SIG-M5 (cell line): ENCODE data around the gene ACBD3.

Experiments used
- DNase-seq: peaks from one replicate; lab custom pipeline; 2025; lab: John Stamatoyannopoulos, UW

ACBD3 gene

DNA sequence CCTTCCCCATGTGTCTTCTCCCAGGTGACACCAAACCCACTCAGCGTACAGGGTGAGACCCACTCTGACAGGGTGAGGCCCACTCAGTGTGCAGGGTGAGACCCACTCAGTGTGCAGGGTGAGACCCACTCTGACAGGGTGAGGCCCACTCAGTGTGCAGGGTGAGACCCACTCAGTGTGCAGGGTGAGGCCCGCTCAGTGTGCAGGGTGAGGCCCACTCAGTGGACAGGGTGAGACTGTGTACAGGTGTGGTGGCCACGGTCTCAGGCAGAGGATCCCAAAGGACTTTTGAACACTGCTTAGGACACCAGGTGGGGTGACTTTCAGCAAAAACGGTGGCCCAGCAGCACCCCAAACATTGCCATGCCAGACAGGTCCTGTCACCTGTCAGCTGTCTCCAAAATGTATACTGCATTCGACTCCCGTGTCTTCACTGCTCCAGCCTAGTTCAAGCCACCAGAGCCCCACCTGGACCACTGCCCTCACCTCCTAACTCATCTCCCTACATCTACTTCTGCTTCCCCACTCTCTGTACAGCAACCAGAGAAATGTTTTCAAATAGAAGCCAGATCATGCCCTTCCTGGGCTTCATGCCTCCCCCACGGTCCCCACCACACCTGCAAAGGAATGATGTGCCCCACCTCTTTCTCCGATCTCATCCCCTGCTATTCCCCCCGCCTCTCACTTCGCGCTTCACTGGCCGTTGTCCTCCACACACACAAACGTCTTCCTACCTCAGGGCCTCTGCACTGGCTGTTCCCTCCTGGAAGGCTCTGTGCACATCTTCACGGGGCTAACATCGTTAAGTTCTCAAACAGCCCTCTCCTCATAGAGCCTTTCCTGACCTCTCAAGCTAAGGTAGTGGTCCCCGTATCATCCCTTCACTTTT lies 52.1 kb downstream of the ACBD3 start:
- DNase-seq = no peak

DNA sequence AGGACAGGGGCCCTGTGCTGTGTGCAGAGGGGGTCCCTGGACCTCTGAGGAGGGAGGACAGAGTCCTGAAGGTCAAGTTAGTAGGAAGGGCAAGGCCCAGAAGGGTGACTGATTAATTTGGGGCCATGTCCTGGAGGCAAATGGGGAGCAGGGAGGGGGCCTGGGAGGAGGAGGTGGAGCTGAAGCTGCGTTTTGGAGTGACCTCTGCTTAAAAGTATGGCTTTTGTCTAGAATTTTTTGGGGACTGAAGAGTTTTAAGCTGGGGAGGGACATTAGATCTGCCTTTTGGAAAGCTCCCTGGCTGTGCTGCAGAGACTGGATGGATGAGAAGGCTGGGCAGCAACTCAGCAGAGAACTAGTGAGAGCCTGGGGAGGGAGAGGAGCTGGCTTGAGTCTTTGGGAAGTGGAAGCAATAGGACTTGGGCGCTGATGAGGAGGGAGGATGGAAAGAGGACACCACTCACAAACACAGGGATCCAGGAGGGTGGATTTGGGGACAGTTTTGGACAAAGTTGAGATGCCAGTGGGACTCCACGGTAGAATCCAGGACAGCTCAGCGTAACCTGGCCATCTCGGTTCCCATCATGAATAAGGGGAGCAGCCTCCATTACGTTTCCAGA lies 52.9 kb downstream of the ACBD3 start:
- no peak for DNase-seq

DNA sequence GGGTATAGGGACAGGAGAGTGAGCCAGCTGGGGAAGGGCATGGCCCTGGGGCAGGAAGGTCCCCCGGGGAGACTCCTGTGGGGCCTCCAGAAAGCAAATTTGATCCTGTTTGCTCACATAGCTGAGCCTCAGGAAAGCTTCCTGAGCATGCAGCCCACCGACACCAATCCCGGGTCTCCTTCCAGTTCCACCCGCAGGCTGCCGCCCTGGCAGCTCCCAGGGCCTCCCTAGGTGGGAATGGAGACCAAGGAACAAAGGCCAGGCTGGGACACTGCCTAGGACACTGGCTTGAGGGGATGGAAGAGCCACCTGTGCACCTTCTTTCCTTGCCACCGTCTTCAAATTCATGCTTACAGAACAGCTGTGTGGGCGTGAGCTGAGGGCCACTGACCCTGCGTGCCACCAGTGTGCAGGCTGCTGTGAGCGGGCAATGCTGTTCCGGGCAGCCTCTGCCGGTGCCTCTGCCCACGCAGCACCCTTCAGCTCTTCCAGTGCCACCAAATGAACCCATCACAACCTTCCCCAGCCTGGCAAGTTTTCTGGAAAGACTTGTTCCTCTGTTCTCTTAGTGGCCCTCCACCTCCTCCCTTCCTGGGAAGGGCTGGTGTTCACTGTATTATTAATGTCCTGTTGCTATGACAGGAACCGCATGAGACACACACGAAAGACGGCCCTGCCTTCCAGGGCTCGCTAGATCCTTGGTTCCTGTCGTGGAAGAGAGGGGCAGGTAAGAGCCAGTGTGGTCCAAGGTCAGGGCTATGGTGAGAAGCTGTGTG lies 53.6 kb downstream of the ACBD3 start:
- no peak for DNase-seq

DNA sequence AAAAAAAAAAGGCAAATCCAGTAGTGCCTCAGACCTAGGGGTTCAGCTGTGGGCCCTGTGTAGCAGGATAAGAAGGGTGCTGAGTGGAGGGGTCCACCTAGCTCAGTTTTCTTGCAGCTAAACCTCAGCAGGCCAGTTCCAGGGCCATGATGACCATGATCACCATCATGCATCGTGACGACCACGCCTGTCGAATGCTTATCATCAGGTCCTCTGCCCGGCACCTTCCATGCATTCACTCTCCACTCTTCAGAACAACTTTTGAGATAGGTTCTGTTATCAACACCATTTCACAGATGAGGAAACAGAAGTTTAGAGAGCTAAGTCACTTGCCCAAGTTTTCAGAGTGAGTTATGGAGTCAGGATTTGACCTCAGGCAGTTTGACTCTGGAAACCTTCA lies 54.9 kb downstream of the ACBD3 start:
- DNase-seq = no peak

DNA sequence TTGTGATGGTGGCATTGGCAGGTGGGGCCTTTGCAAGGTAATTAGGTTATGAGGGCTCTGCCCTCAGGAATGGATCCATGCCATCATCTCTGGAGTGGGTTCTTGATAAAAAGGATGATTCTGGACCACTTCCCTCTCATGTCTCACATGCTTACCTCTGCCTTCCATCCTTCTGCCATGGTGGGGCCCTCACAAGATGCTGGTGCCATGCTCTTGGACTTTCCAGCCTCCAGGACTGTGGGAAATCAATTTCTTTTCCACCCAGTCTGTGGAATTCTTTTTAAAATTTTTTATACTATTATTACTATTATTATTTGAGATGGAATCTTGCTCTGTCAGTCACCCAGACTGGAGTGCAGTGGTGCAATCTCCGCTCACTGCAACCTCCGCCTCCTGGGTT lies 57.3 kb downstream of the ACBD3 start:
- no peak for DNase-seq

DNA sequence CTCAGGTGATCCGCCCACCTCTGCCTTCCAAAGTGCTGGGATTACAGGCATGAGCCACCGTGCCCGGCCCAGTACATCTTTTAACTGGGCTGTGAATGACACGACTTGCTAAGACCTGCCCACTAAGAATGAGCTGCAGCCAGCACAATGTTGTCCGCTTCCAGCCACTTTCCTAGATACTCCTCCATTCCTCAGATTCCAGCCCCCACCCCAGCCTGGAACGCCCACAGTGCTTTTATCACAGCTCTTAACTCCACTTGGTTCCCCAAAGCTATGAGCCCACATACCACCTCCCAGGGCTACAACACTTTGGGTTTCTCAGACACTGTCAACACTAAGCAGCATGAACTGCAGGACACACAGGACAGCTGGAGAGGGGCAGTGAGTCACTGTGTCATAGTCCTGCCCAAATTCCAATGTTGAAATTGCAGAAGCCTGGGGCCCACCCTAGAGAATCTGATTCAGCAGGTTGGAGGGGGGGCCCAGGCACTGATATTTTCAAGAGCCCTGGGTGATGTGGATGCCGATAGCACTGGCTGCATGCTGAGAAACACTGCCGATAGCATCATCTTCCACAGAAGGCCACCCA lies 58.0 kb downstream of the ACBD3 start:
- no peak for DNase-seq

DNA sequence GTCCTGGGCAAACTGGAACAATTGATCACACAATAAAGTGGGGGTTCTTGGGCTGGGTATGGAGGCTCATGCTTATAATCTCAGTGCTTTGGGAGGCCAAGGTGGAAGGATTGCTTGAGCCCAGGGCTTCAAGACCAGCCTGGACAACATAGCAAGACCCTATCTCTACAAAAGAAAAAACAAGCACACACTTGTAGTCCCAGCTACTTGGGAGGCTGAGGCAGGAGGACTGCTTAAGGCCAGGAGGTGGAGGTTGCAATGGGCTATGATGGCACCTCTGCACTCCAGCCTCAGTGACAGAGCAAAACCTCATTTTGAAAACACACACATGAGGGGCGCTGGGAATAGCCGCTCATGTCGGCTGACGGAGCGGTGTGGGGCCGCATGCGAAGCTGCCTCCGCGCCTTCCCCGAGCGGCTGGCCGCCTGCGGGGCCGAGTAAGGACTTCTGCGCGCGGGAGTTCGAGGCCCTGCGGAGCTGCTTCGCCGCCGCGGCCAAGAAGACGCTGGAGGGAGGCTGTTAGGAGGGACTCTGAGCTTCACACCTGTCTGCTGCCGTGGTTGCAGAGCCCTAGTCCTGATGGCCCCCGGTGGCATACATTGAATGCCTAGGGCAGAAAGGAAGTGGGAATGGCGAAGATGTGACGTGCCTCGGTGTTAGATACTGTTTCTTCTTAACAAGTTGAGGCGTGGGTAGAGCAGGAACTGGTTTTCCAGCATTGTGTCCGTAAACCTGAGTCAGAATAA lies 59.5 kb downstream of the ACBD3 start:
- no peak for DNase-seq

DNA sequence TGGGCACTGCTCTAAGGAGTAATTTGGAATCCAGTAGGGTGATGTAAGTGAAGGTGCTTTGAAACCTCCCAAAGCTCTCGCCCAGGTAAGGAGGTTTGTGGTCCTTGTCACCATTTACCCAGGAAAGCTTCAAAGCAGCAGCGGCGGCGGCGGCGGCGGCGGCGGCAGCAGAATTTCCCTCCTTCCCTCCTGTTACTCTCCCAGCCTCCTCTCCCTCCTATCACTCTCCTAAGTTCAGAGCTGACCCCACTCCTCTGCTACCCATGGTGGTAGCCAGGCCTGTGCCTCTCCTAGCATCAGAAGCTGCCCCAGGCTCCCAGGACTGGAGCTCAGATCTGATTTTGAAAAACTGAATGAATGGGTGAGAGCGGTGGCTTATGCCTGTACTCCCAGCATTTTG lies 60.7 kb downstream of the ACBD3 start:
- no peak for DNase-seq

DNA sequence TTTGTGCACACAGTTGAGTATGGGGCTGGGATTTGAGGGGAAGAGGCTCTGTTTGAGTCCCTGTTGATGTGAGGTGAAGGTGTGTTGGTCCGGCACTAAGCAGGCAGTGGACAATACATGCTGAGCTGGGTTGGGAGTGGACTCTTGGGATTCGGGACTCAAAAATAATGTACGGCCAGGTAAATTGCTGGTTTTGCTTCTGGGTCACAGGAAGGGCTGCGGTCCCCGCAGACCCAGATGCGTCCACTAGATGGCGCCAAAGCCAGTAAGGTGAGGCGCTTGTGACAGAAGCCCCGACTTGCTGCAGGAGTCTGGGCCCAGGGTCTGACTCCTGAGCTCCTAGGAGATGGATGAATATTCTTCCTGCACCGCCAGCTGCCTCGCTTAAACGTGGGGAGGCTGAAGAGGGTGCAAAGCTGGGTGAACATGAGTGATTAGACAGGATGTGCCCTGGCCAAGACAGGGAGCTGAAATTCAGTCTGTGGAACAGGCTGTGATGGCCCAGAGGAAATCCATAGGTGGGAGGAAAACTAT lies 61.4 kb downstream of the ACBD3 start:
- no peak for DNase-seq

DNA sequence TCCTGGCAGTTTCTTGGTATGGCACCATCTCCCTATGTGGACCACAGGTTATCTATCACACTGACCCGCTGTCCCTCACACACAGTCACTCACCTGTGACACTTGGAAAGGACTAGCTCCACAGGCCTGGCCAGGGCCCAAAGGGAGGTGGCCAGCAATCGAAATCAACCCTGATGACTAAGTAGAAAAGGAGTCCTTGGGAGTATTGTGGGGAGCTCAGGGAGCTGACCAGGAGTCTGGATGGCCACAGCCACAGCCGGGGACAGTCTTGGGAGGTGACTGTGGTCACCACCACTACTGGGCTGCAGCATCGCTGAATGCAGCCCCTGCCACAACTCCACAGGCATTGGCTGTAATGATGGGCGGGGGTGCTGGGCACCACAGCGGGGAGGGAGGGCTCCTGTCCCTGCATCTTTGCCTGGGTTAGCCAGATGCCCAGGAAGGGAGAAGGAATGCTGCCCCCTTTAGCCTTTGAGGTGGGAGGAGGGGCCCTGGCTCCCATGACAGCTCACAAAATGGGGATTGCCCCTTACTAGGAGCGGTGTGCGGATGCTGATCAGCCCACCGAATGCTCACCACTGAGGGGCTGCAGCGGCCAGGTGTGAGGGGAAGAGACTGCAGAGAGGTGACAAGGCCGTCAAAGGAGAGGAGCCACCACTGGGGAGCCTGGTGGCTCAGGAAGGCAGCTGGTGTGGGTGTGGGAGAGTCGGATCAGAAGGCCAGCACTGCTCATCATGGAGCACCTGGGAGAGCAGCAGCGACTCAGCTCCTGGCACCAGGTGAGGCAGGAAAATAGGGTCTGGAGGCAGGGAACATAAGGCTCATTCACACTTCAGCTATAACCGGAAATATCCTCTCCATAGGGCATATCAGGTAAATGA lies 62.7 kb downstream of the ACBD3 start:
- no peak for DNase-seq

DNA sequence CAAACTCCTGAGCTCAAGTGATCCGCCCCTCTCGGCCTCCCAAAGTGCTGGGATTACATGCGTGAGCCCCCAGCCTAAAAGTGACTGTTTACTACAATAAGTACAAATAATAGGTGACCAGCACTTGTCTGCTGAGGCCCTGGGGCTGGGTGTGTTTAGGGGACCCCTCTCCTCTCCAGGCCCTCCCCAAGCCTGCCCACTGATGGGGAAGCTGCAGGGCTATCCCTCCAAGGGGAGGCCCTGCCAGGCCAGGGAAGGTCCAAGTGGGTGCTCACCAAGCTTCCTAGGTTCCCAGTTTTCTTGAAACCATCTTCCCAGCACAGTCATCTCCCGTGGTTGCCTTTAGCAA lies 63.4 kb downstream of the ACBD3 start:
- no peak for DNase-seq

DNA sequence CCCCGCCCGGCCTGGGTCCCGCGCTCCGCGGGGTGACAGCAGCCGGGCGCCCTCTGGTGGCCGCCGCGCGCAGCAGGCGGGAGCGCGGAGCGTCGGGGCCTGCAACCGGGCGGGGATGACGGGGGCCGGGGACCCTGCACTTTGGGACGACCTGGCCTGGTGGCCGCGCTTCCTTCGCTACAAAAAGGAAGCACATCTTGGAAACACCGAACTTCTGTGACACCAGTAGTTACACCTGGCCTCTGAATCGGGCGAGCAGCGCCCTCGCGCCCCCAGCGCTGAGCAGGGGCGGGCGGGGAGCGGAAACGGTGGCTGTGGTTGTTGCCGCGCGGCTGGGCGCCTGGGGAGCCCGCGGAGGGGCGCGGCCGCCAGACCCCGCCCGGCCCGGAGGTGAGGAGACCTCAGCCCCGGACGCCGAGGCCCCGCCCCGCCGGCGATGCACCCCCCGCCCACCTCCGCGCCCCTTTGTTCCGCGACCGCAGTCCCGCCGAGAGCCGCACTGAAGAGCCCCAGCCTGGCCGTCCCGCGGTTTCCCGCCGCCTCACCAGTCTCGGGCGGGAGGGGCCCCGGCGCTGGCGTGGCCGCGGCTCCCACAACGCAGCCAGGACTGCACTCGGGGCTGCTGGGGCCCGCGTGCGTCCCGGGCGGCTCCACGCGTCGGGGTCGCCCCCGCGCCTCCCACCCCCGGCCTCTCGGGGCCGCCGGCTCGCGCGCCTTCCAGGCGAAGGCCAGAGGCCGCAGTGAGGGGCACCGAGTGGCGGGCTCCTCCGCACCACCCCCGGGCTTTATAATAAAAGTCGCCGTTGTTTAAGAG lies 64.7 kb downstream of the ACBD3 start:
- no peak for DNase-seq

DNA sequence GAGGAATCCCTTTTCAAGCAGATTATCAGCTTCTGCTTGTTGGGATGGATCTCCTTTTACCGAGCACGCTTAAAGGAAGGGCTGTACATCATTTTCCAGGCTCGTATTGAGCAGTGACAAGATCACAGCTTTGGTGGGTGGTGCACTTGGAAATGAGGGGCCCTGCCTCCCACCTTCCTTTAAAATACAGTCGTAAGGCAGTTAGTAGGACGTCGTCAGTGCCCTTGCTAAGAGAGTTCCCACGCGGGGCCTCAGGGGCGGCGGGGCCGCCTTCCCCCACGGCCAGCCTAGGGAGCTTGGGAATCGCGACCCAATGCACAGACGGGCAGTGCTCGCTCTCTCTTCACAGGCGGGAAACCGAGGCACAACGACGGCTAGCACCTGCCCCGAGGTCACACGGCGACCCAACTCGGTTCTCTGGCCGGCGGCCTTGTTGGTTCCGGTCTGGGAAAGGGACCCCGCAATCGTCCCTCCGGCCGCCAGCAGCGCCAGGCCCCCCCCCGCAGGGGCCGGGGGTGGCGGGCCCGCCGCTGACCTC lies 65.4 kb downstream of the ACBD3 start:
- no peak for DNase-seq

DNA sequence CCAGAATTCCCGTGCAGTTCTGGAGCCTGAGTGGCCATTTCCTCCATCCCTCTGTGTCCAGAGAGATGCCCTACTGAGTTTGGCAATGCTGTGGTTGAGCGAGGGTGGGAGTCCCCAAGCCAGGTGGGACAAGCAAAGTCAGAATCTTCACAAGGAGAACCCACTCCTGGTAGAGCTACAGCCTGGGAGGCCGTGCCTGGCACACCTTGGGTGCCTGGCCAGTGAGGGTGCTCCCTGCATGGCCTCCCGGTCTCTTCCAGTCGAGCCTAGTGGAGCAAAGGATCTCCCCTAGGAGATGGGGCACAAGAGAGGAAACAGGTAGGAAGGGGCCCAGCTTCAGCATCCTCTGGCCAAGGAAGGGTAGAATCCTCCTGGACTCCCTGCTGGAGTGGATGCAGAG lies 66.1 kb downstream of the ACBD3 start:
- DNase-seq = no peak

DNA sequence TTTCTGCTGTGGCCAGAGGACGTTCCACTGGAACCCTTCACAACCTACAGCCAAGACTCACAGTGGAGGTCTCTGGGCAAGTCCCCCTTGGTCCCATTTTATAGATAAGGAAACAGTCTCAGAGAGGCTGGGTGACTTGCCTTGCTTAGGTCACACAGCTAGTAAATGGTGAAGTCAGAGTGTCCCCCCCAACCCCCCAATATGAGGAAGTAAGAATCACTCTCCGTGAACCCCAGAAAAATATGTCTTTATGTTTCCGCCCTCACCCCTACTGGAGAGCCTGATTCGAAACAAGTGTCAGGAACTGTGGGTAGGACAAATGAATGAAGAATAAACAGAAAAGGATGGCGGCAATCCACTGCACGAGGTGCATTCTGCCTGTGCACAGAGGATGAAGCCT lies 67.4 kb downstream of the ACBD3 start:
- DNase-seq = no peak

DNA sequence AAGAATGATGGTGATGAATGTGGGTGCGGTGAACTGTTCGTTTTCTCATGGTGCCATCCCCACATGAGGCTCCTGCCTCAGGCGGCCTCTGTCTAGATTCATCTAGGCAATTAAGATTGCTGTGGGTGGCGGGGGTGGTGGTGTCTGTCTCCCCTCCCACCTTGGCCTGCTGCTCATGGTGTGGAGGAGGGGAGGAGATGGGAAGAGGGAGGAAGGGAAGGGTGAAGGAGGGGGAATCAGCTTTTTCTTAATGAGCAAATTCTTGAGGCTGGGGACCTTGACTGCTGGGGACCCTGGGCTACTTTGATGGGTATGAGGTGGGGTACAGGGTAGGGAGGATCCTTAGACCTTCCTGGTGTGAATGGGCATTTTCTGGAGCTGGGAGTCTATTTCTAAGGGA lies 68.2 kb downstream of the ACBD3 start:
- DNase-seq = no peak

DNA sequence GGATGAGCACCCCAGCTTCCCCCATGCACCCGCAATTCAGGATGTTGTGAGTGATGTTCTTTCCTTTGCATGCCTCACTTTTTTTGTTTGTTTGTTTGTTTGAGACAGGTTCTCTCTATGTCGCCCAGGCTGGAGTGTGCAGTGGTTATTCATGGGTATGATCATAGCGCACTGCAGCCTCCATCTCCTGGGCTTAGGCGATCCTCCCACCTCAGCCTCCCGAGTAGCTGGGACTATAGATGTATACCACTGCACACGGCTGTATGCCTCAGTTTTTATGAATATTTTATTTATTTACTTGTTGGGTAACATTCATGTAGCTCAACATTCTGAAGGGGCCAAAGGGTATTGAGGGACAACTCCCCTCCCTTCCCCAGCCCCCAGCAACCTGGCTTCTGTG lies 69.2 kb downstream of the ACBD3 start:
- no peak for DNase-seq

DNA sequence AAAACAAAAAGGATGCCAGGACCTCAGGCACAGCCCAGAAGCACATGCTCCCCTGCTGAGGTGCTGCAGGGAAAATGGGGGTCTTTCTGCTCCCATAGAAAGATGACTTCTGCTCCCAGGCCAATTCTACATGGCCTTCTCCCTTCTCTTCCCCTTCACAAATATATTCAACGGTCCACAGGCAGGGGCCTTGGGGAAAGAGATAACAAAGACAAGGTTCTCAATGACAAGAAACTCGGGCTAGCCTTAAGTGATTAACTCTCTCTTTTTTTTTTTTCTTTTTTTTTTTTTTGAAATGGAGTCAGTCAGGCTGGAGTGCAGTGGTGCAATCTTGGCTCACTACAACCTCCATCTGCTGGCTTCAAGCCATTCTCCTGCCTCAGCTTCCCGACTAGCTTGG lies 69.9 kb downstream of the ACBD3 start:
- DNase-seq = no peak

DNA sequence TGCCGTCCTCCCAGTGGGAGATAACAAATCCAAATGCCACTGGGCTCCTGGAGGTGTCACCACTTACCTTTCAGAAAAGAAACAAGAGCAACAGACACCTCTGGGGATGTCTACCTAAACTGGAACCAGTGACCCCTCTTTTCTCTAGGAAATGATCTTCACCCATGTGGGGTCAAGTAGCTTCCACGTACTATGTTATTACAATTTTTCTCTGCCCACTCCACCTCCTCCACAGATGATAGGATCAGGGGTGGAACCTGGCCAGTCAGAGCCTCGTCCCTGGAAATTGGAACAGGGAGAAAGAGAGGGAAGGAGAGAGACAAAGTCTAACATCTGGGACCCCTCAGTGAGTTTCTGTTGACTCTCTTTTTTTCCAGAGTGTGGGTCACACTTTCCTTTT lies 73.9 kb downstream of the ACBD3 start:
- no peak for DNase-seq

DNA sequence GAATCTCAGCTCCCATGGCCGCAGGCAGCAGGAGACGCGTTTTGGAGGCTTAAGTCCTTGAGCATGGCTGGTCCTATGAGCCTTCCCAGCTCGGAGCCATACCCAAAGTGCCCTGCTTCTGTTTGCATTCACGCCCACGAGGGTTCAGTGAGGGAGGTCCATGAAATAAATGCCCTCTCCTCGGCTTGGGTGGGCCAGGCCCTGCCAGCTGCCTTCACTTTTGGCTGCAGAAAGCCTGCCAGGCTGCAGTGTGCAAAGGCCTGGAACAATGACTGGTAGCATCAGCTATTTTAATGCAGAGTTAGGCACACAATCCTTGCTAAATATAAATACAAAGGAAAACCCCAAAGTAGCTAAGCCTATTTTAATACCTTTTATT lies 74.7 kb downstream of the ACBD3 start:
- no peak for DNase-seq
